Measurements from ENCODE around the gene RAB7A.

GRCh38 chr3:128740621-128741020, 14.6 kb downstream of the RAB7A start:
- TF ChIP-seq CTCF (IDR thresholded peaks at IDR 0.05) (no peak), POLR2A (IDR thresholded peaks at IDR 0.05) (no peak)
